GM12873 (cell line): Measurements from ENCODE around the gene ZNF829.

ENCODE experiments used
- CTCF ChIP-seq: IDR thresholded peaks from 2 replicates; pipeline ENCODE4 v1.5.1; 2012; ENCODE audit warnings: low read depth, mild to moderate bottlenecking, moderate library complexity, low read length, control low read depth; ENCODE audit not compliant: insufficient read depth; ENCODE audit errors: missing control alignments

The ZNF829 gene

GRCh38 chr19:36849701-36850558 is 66.2 kb downstream of the ZNF829 start:
- no peak for TF ChIP-seq CTCF

- no peak for TF ChIP-seq CTCF
These were observed 68.1 kb downstream of the ZNF829 start for GRCh38 chr19:36847968-36848367.

GRCh38 chr19:36838784-36839324 is 77.2 kb downstream of the ZNF829 start:
- no peak for TF ChIP-seq CTCF
